Measurements from ENCODE around the gene NOTCH3. TPM values are rescaled to one million over a fixed set of nuclear protein-coding genes. Genes with fewer than 3 reads are reported as not detected.

The NOTCH3 gene
- total RNA-seq, 1 donor = 27.6 TPM

- DNase-seq (ENCODE audit: low read depth) = no peak
- TF ChIP-seq CTCF (IDR thresholded peaks at IDR 0.05; ENCODE audit: insufficient read depth, low read depth, low read length) = no peak
- H3K4me3 ChIP-seq (ENCODE audit: low read depth, low read length) = no peak overlapping the region
Measured at GRCh38 chr19:15118789-15119494, 81.9 kb downstream of the NOTCH3 start.

DNA sequence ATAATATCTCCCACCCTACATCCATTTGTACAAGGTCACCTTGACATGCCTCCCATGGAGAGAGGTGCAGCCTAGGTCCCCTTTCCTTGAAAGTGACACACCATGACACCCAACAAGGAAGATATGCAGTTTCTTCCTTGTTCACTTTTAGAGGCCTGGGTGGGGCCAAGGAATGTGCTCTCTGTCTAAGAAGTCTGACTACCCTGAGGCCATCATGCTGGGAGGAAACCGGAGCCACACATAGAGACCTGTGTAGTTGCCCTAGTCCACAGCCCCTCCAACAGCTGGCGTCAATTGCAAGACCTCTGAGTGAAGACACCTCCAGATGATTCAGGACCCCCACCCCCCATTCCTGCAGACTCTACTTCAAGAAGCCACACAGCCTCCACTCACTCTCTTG, 82.5 kb downstream of the NOTCH3 start:
- no peak for DNase-seq (ENCODE audit: low read depth)
- TF ChIP-seq CTCF (IDR thresholded peaks at IDR 0.05; ENCODE audit: insufficient read depth, low read depth, low read length) = no peak
- no peak overlapping the region for H3K4me3 ChIP-seq (ENCODE audit: low read depth, low read length)

- no peak for TF ChIP-seq CTCF (IDR thresholded peaks at IDR 0.05; ENCODE audit: insufficient read depth, low read depth, low read length)
- no peak overlapping the region for H3K4me3 ChIP-seq (ENCODE audit: low read depth, low read length)
- no peak for DNase-seq (ENCODE audit: low read depth)
Measured at GRCh38 chr19:15116856-15117255, 83.9 kb downstream of the NOTCH3 start.

- no peak for TF ChIP-seq CTCF (IDR thresholded peaks at IDR 0.05; ENCODE audit: insufficient read depth, low read depth, low read length)
- DNase-seq (ENCODE audit: low read depth) = no peak
- H3K4me3 ChIP-seq (ENCODE audit: low read depth, low read length) = no peak overlapping the region
Measured at GRCh38 chr19:15115762-15116615, 84.8 kb downstream of the NOTCH3 start.

DNA sequence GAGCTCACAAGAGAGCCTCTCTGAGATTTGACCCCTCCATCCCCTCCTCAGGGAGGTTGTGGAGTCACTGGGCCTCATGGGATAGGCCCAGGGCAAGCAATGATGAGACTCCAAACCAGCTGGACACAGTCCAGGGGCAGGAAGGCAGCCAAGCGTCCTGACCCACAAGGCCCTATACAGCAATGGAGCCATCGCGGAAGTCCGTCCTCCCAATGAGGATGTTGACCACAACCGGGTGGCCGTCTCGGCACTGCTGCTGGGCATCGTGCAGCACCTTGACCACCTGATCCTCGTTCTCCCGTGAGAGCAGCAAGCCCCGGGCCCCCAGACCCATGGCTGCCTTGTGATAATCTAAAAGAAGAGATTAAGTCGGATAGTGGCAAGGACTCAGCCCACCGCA, 85.7 kb downstream of the NOTCH3 start:
- peak; percentile 47 for DNase-seq (ENCODE audit: low read depth)
- no peak overlapping the region for H3K4me3 ChIP-seq (ENCODE audit: low read depth, low read length)
- TF ChIP-seq CTCF (IDR thresholded peaks at IDR 0.05; ENCODE audit: insufficient read depth, low read depth, low read length) = no peak

DNA sequence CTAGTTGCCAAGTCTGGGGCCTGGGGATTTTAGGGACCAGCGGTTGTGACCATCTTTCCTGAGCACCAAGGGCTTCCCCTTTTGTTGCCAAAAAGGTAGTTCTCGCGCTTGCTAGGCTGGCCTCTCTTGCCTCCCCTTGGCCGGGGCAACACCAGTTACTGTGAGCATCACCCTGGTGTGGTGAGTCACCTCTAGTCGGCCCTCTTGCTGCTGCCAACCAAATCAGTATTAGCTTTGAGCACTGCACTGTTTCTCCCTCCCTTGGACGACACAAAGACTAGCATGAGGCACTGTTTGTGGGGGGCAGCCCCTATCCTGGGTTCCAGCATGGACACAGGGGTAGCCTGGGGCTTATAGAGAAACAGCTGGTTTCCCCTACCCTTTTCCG, 86.6 kb downstream of the NOTCH3 start:
- TF ChIP-seq CTCF (IDR thresholded peaks at IDR 0.05; ENCODE audit: insufficient read depth, low read depth, low read length) = no peak
- DNase-seq (ENCODE audit: low read depth) = no peak
- no peak overlapping the region for H3K4me3 ChIP-seq (ENCODE audit: low read depth, low read length)
